HS-27A (cell line): ENCODE measurements around the gene TOP2A.

ENCODE experiments used
- DNase-seq: peaks from one replicate; pipeline ENCODE4 v3.0.0-alpha.2; 2012; ENCODE audit warnings: low read depth, missing footprints

TOP2A gene

GRCh38 chr17:40452216-40452787 lies 34.6 kb upstream of the TOP2A start:
- no peak for DNase-seq

GRCh38 chr17:40451420-40451819 lies 33.7 kb upstream of the TOP2A start:
- DNase-seq, result no peak

GRCh38 chr17:40450175-40450574 lies 32.5 kb upstream of the TOP2A start:
- no peak for DNase-seq

GRCh38 chr17:40448639-40449261 lies 31.1 kb upstream of the TOP2A start:
- DNase-seq, result no peak

GRCh38 chr17:40448213-40448638 lies 30.5 kb upstream of the TOP2A start:
- no peak for DNase-seq

GRCh38 chr17:40447806-40448205 lies 30.1 kb upstream of the TOP2A start:
- no peak for DNase-seq

- no peak for DNase-seq
These were observed 29.5 kb upstream of the TOP2A start for GRCh38 chr17:40447148-40447644.

GRCh38 chr17:40445751-40446468 lies 28.2 kb upstream of the TOP2A start:
- no peak for DNase-seq

GRCh38 chr17:40443988-40444899 lies 26.5 kb upstream of the TOP2A start:
- DNase-seq, result no peak

GRCh38 chr17:40443196-40443987 lies 25.7 kb upstream of the TOP2A start, which contains the start of gene IGFBP4:
Gene IGFBP4, plus strand, starts transcription at chr17:40443450. Its CDS starts 286 bp downstream, at chr17:40443736.
- no peak for DNase-seq

- DNase-seq, result no peak
These were observed 24.9 kb upstream of the TOP2A start for GRCh38 chr17:40442392-40443195.

GRCh38 chr17:40440166-40440565 lies 22.5 kb upstream of the TOP2A start:
- no peak for DNase-seq

- no peak for DNase-seq
These were observed 19.5 kb upstream of the TOP2A start for GRCh38 chr17:40437095-40437732.

GRCh38 chr17:40436636-40437035 lies 18.9 kb upstream of the TOP2A start:
- DNase-seq, result no peak

GRCh38 chr17:40433551-40434415 lies 16.1 kb upstream of the TOP2A start:
- DNase-seq, result no peak

GRCh38 chr17:40432864-40433528 lies 15.3 kb upstream of the TOP2A start:
- DNase-seq, result no peak

GRCh38 chr17:40431231-40431602 lies 13.5 kb upstream of the TOP2A start:
- DNase-seq, result no peak
